HG03575 (cell line): ENCODE results near the gene SETBP1.
A peak's percentile ranks its signal among the peaks of the same experiment; 100 is the strongest.

ENCODE experiments used
- ATAC-seq: cut with Tn5 transposase; IDR thresholded peaks from one replicate; pipeline ENCODE4 v1.9.1; 2021; ENCODE audit not compliant: unreplicated experiment, insufficient number of reproducible peaks, low FRiP score; ENCODE audit errors: extremely low read depth

Gene SETBP1

GRCh38 chr18:44870631-44871502 is 190.2 kb downstream of the SETBP1 start:
- no peak for ATAC-seq

- ATAC-seq = no peak
These were observed 191.1 kb downstream of the SETBP1 start for GRCh38 chr18:44871771-44872170.

GRCh38 chr18:44876024-44876423 is 195.3 kb downstream of the SETBP1 start:
- no peak for ATAC-seq

DNA sequence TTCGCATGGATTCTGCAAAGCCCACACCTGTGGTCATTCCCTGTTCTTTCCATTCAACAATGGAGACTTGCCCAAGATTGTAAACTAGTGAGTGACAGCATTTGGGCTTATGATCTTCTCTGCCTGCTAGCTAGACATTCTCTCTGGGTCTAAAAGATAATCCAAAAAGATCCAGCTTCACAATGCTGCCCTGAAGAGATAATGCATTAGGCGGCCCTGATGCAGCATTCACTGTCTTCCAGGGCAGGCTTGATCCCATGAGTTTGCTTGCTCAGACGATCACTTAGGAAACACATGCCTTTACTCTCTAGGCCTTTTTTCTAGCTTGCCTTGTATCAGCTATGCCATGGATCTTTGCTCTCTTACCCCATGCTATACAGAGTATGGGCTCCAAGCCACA is 196.1 kb downstream of the SETBP1 start:
- no peak for ATAC-seq

DNA sequence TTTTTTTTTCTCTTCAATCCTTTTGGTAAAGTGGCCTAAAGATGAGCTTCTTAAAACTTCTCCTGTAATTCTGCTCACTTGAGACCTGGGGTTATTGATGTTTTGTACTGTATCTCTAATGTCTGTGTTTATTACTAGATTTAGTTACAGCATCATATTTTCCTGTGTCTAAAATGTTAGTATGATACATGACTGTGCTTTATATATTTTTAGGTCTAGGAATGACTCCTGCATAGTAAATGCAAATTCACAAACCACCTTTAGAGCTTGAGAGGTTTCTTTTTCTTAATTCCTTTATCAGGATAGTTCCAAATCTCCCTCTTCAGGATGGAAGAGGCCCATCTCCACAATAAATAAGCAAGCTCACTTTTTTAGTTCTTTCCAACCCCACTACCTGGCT is 197.6 kb downstream of the SETBP1 start:
- no peak for ATAC-seq

DNA sequence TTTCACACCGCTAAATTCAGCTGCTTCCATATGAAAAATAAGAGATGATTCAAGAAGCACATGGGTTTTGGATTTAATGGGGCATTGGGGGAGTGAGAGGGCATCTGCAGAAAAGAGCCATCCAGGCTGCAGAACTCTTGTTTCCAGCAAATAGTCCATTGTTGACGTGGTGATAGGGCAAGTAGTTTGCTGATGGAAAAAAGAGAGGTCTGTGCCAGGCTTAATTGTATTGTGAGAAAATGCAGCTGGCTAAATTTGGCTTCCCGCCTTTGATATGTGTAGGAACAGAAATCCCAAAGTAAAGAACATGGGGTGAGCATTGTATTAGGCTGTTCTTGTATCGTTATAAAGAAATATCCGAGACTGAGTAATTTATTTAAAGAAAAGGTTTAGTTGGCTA is 199.5 kb downstream of the SETBP1 start:
- no peak for ATAC-seq

DNA sequence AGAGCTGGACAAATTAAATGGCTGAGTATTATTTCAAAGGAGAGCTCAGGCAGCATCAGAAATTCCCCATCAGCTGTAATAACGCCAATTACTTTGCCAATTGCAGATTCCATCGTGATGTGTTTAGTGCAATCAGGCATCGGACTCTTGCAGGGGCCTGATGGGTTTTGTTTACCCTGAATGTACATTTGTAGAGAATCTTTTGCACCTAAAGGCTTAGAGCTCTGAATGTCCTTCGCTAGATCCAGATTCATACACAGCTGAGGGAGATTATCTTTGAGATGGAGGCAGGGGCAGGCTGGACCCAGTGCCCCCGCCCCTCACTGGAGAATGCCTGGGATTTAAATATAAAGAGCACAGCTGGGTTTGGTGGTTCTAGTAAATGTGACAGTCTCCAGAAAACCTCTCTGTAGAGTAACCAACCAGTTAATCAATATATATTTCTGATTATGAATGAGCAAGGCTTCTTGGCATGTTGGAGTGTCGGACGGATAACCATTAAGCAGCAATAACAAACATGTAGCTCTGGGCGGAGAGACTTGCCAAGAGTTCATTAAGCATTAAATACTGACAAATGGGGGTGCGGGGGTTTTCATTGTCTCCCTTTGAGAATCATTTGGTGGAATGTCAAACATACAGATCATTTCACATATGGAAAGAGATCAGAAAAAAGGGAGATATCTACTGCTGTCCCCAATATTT is 200.9 kb downstream of the SETBP1 start:
- no peak for ATAC-seq

- ATAC-seq = no peak
These were observed 201.6 kb downstream of the SETBP1 start for GRCh38 chr18:44882163-44882868.

DNA sequence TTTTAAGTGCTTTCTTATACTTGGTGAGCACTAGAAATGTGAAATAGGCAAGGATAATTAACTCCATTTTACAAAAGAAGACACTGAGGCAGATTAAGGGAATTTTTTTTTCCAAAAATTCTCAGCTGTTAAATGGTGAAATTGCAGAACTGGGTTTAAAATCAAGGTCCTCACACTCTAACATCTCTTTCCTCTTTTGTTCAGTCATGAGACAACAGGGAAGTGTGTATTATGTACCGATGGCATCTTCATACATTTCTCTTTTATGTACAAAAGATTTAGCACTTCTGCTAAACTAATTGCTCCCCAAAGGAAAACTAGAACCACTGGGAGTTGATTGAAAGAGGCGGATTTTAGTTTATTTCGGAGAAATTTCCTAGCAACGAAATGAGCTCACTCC is 203.0 kb downstream of the SETBP1 start:
- no peak for ATAC-seq

DNA sequence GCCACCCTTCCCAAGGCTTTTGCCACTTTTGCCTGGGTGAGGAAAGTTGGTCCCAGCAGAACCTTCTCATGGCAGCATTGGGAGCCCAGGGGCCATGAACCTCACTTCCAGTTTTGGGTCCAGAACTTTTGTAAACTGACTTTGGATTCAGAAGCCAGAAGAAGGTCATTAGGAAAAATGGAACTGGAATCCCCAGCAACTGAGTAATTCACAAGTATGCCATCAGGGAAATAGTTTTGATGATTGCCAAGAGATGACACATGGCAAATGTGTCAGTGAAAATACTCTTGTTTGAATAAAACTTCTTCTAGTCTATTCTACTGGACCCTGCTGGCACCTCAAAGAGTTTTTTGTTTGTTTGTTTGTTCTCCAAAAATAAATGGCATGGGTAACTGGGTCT is 203.7 kb downstream of the SETBP1 start:
- ATAC-seq = no peak

- no peak for ATAC-seq
These were observed 204.8 kb downstream of the SETBP1 start for GRCh38 chr18:44885507-44885906.

GRCh38 chr18:44887227-44887631 is 206.5 kb downstream of the SETBP1 start:
- ATAC-seq = peak; percentile 89

DNA sequence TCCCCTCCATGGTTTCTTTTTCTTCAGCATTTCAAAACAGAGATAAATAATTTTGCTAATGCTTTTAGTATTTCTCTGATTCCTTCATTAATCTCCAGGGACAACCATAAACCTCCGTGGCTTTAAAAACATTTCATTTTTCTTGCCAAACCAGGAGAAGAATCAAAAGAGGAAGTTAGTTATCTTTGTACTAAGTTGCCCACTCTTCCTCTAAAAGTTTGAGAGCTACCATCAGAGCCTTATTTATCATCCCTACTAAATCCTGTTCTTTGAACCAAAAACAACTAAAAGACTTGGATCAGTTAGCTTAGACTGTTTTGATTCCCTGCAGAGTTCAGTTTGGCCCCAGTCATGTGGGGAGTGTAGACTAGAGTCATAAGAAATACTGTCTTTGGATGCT is 208.4 kb downstream of the SETBP1 start:
- no peak for ATAC-seq

GRCh38 chr18:44893045-44893706 is 212.5 kb downstream of the SETBP1 start:
- ATAC-seq = no peak

DNA sequence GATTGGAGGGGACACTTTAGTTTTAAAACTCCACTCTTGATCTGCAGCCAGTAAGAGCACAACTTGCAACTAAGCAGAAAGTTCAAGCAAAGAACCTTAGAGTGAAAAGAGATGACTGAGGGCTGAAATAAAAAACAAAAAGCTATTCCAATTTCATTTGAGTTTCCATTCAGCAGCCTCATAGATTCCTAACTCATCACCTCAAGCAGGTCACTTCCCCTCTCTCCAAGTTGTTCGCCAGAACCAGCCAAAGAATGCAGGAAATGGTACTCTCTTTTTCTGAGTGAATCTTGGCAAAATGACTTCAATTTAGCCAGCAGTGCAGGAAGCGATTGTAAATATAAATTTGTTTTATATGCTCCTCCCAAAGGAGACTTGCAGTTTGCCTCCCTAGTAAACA is 213.3 kb downstream of the SETBP1 start:
- no peak for ATAC-seq

DNA sequence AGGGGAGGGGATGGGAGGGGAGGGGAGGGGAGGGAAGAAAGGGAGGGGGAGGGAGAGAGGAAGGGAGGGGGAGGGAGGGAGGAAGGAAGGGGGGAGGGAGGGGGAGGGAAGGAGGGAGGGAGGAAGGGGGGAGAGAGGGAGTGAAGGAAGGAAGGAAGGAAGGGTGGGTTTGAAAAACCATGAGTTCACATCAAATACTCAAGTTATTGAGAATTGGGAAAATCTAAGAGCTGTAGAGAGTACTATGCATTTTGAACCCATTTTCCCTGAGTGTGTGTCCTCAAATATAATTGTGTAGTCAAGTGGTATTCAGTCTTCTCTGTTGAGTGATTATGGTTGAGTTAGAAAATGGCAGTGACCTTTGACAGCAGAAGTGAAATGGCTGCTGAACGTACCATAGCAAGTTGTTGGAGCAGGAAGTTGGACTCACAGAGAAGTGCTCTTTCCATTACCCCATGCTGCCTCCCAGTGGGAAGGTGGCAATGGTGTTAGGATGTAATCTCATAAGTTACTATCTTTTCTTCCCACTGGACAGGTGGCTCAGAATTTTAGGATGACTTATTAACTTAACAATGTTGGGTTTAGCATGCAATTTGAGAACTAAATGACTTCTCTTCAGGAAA is 214.6 kb downstream of the SETBP1 start:
- ATAC-seq = no peak

- ATAC-seq = no peak
These were observed 216.2 kb downstream of the SETBP1 start for GRCh38 chr18:44896846-44897245.

DNA sequence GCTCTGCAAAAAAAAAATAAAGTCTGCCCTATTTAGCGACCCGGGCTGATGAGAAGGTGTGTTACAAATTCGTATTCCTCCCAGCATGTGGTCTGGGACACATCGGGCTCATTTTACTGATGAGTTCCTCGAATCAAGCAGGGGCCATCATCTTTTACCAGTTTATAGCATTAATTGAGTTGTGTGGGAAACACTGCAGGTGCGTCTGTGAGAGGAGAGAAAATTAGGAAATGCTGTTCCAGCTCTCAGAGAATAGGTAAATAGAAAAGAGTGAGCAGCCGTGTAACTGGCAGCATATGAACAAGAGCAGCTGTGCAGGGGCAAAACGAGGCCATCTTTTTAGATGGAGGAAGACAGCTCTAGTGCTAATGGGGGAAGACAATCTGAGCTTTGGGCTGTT is 216.7 kb downstream of the SETBP1 start:
- ATAC-seq = no peak

DNA sequence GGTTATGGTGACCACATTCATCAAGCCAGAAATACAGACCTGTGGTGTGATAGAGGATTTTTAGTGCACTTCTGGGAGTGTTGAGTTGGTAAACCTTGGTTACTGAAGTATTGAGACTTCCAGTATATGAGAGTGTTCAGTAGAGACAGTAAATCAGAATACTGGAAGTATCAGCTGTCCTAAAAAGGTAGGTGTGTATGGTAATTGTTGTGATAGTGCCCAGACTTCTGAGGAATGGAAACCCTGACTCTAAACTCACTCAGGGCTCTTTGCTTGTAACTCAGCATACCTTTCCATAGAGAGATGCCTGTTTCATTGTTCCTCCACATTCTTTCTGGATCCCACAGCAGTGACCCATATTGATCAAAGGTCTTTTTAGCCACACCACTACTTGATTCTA is 217.1 kb downstream of the SETBP1 start:
- ATAC-seq = no peak
